ENCODE results near the gene APP.
"Not testable (repeated sequence)": the region's sequence is repeated elsewhere in the genome, so short reads cannot be mapped to it uniquely, and the experiment has no call there.

The APP gene

GRCh38 chr21:26057477-26058170 is 112.9 kb downstream of the APP start:
- no peak for DNase-seq

GRCh38 chr21:26055841-26056264 is 114.7 kb downstream of the APP start:
- DNase-seq = no peak

GRCh38 chr21:26055010-26055409 is 115.6 kb downstream of the APP start:
- no peak for DNase-seq

- no peak for DNase-seq
These were observed 118.5 kb downstream of the APP start for GRCh38 chr21:26052057-26052456.

- DNase-seq = no peak
These were observed 119.7 kb downstream of the APP start for GRCh38 chr21:26050857-26051256.

- DNase-seq = no peak
These were observed 120.8 kb downstream of the APP start for GRCh38 chr21:26049803-26050202.

GRCh38 chr21:26047279-26047967 is 123.1 kb downstream of the APP start:
- no peak for DNase-seq

GRCh38 chr21:26043891-26044290 is 126.7 kb downstream of the APP start:
- no peak for DNase-seq

GRCh38 chr21:26042181-26042876 is 128.2 kb downstream of the APP start:
- no peak for DNase-seq

GRCh38 chr21:26041431-26042180 is 129.0 kb downstream of the APP start:
- DNase-seq = no peak

GRCh38 chr21:26036916-26037315 is 133.7 kb downstream of the APP start:
- no peak for DNase-seq

GRCh38 chr21:26032263-26032662 is 138.3 kb downstream of the APP start:
- no peak for DNase-seq

GRCh38 chr21:26028183-26028582 is 142.4 kb downstream of the APP start:
- no peak for DNase-seq

GRCh38 chr21:26027696-26028095 is 142.9 kb downstream of the APP start:
- no peak for DNase-seq

GRCh38 chr21:26025536-26026512 is 144.7 kb downstream of the APP start:
- no peak for DNase-seq

- DNase-seq = not testable (repeated sequence)
These were observed 147.2 kb downstream of the APP start for GRCh38 chr21:26023406-26023805.

GRCh38 chr21:26022598-26023337 is 147.8 kb downstream of the APP start:
- not testable (repeated sequence) for DNase-seq

- no peak for DNase-seq
These were observed 150.1 kb downstream of the APP start for GRCh38 chr21:26020510-26020909.

GRCh38 chr21:26020081-26020480 is 150.5 kb downstream of the APP start:
- no peak for DNase-seq

- no peak for DNase-seq
These were observed 151.3 kb downstream of the APP start for GRCh38 chr21:26019236-26019635.

GRCh38 chr21:26013970-26014369 is 156.6 kb downstream of the APP start:
- DNase-seq = no peak
